ENCODE measurements around the gene XDH. TPM values are rescaled to one million over a fixed set of nuclear protein-coding genes. Genes with fewer than 3 reads are reported as not detected.

XDH gene
- total and polyA plus RNA-seq, 3 donors from 2014 or later = 0.21 to 1.5 (median 0.43) TPM

- Histone ChIP-seq H3K27me3 (no peaks in the 10 kb centered on the region), H3K9me3 (no peaks in the 10 kb centered on the region), H3K4me1 (no peaks in the 10 kb centered on the region), H3K4me3 (no peak overlapping the region), H3K27ac (no peak overlapping the region), H3K36me3 (ENCODE audit: low read depth, missing control alignments) (no peaks in the 10 kb centered on the region)
- TF ChIP-seq CTCF (IDR thresholded peaks at IDR 0.05) = no peak
- TF ChIP-seq POLR2A (IDR thresholded peaks at IDR 0.05) = no peak
- 89 to 91% methylated on average over 5 of the region's 5 CpGs for WGBS, 2 donors
- intact Hi-C loops (cut with DNase I; ENCODE audit: low total_unique reads) = no loop called here
- DNase-seq = no peak
These were observed 65.9 kb downstream of the XDH start for GRCh38 chr2:31348618-31349017.

- intact Hi-C loops (cut with DNase I; ENCODE audit: low total_unique reads) = no loop called here
- H3K9me3 ChIP-seq = no peaks in the 10 kb centered on the region
- no peaks in the 10 kb centered on the region for H3K36me3 ChIP-seq (ENCODE audit: low read depth, missing control alignments)
- no peaks in the 10 kb centered on the region for H3K4me1 ChIP-seq
- no peaks in the 10 kb centered on the region for H3K27me3 ChIP-seq
- 73 to 75% methylated on average over 9 of the region's 9 CpGs for WGBS, 2 donors
- H3K4me3 ChIP-seq = no peak overlapping the region
- no peak for TF ChIP-seq CTCF (IDR thresholded peaks at IDR 0.05)
- TF ChIP-seq POLR2A (IDR thresholded peaks at IDR 0.05) = no peak
- H3K27ac ChIP-seq = no peak overlapping the region
- DNase-seq = no peak
These were observed 66.8 kb downstream of the XDH start for GRCh38 chr2:31347750-31348149.

GRCh38 chr2:31347319-31347718 is 67.2 kb downstream of the XDH start:
- H3K4me1 ChIP-seq = no peaks in the 10 kb centered on the region
- intact Hi-C loops (cut with DNase I; ENCODE audit: low total_unique reads) = no loop called here
- no peak overlapping the region for H3K4me3 ChIP-seq
- no peaks in the 10 kb centered on the region for H3K9me3 ChIP-seq
- TF ChIP-seq CTCF (IDR thresholded peaks at IDR 0.05) = no peak
- no peak for TF ChIP-seq POLR2A (IDR thresholded peaks at IDR 0.05)
- WGBS, 2 donors = 63 to 75% methylated on average over 2 to 6 of the region's 6 CpGs
- no peaks in the 10 kb centered on the region for H3K36me3 ChIP-seq (ENCODE audit: low read depth, missing control alignments)
- no peaks in the 10 kb centered on the region for H3K27me3 ChIP-seq
- no peak for DNase-seq
- H3K27ac ChIP-seq = no peak overlapping the region

GRCh38 chr2:31344447-31344846 is 70.1 kb downstream of the XDH start:
- intact Hi-C loops (cut with DNase I; ENCODE audit: low total_unique reads) = no loop called here
- Histone ChIP-seq H3K4me3 (no peak overlapping the region), H3K27me3 (no peaks in the 10 kb centered on the region), H3K27ac (no peak overlapping the region), H3K4me1 (no peaks in the 10 kb centered on the region), H3K36me3 (ENCODE audit: low read depth, missing control alignments) (no peaks in the 10 kb centered on the region), H3K9me3 (no peaks in the 10 kb centered on the region)
- TF ChIP-seq CTCF (IDR thresholded peaks at IDR 0.05) = no peak
- TF ChIP-seq POLR2A (IDR thresholded peaks at IDR 0.05) = no peak
- WGBS, 2 donors = 91 to 95% methylated on average over 4 of the region's 4 CpGs
- DNase-seq = no peak

GRCh38 chr2:31341351-31341750 is 73.2 kb downstream of the XDH start:
- H3K4me3 ChIP-seq = no peak overlapping the region
- H3K36me3 ChIP-seq (ENCODE audit: low read depth, missing control alignments) = no peaks in the 10 kb centered on the region
- no peak overlapping the region for H3K27ac ChIP-seq
- intact Hi-C loops (cut with DNase I; ENCODE audit: low total_unique reads) = no loop called here
- no peaks in the 10 kb centered on the region for H3K27me3 ChIP-seq
- TF ChIP-seq CTCF (IDR thresholded peaks at IDR 0.05) = no peak
- TF ChIP-seq POLR2A (IDR thresholded peaks at IDR 0.05) = no peak
- H3K9me3 ChIP-seq = no peaks in the 10 kb centered on the region
- WGBS, 2 donors = 85 to 87% methylated on average over 6 of the region's 6 CpGs
- no peaks in the 10 kb centered on the region for H3K4me1 ChIP-seq
- no peak for DNase-seq
